ENCODE data around the gene ETV3L. TPM values are rescaled to one million over a fixed set of nuclear protein-coding genes. Genes with fewer than 3 reads are reported as not detected.
"Not testable (repeated sequence)": the region's sequence is repeated elsewhere in the genome, so short reads cannot be mapped to it uniquely, and the experiment has no call there.

The ETV3L gene
- total and polyA plus RNA-seq, 2 donors from 2014 or later, result not detected

GRCh38 chr1:157073944-157074685 lies 25.5 kb downstream of the ETV3L start:
- peaks cover 0 to 2% (median 0%) of the 10 kb centered on the region in 3 donors for H3K4me1 ChIP-seq (ENCODE audit: control insufficient read depth in 2 of 3, insufficient read depth in 2 of 3, low read depth in 1 of 3, low read length in 3 of 3)
- H3K36me3 ChIP-seq (ENCODE audit: control insufficient read depth in 2 of 3, insufficient read depth in 3 of 3, low read length in 3 of 3), result no peaks in the 10 kb centered on the region
- H3K4me3 ChIP-seq (ENCODE audit: low read length in 3 of 3), result no peak overlapping the region
- no peaks in the 10 kb centered on the region for H3K9me3 ChIP-seq (ENCODE audit: control insufficient read depth in 2 of 3, insufficient read depth in 1 of 3, low read length in 3 of 3)
- intact Hi-C loops (cut with DNase I), result no loop called here
- H3K27me3 ChIP-seq (ENCODE audit: control insufficient read depth, insufficient read depth, low read length), result no peaks in the 10 kb centered on the region
- FAIRE-seq (no peak), DNase-seq (peak; percentile 77 to 87 (median 79))
- no peak overlapping the region for H3K9ac ChIP-seq (ENCODE audit: low read length in 3 of 3)
- TF ChIP-seq CTCF (IDR thresholded peaks at IDR 0.05; ENCODE audit: borderline replicate concordance, extremely low read depth, insufficient read depth), result peak; percentile 57
- H3K27ac ChIP-seq (ENCODE audit: low read depth in 2 of 2, low read length in 2 of 2), result no peak overlapping the region

- no peak overlapping the region for H3K27ac ChIP-seq (ENCODE audit: low read depth in 2 of 2, low read length in 2 of 2)
- peaks cover 0 to 2% (median 0%) of the 10 kb centered on the region in 3 donors for H3K4me1 ChIP-seq (ENCODE audit: control insufficient read depth in 2 of 3, insufficient read depth in 2 of 3, low read depth in 1 of 3, low read length in 3 of 3)
- no peaks in the 10 kb centered on the region for H3K27me3 ChIP-seq (ENCODE audit: control insufficient read depth, insufficient read depth, low read length)
- H3K36me3 ChIP-seq (ENCODE audit: control insufficient read depth in 2 of 3, insufficient read depth in 3 of 3, low read length in 3 of 3), result no peaks in the 10 kb centered on the region
- intact Hi-C loops (cut with DNase I), result no loop called here
- no peak overlapping the region for H3K4me3 ChIP-seq (ENCODE audit: low read length in 3 of 3)
- DNase-seq (no peak), FAIRE-seq (no peak)
- H3K9ac ChIP-seq (ENCODE audit: low read length in 3 of 3), result no peak overlapping the region
- H3K9me3 ChIP-seq (ENCODE audit: control insufficient read depth in 2 of 3, insufficient read depth in 1 of 3, low read length in 3 of 3), result no peaks in the 10 kb centered on the region
- TF ChIP-seq CTCF (IDR thresholded peaks at IDR 0.05; ENCODE audit: borderline replicate concordance, extremely low read depth, insufficient read depth), result no peak
These were observed 30.0 kb downstream of the ETV3L start for GRCh38 chr1:157069601-157070000.

- FAIRE-seq; H3K27me3 ChIP-seq (ENCODE audit: control insufficient read depth, insufficient read depth, low read length); DNase-seq; H3K36me3 ChIP-seq (ENCODE audit: control insufficient read depth in 2 of 3, insufficient read depth in 3 of 3, low read length in 3 of 3); H3K27ac ChIP-seq (ENCODE audit: low read depth in 2 of 2, low read length in 2 of 2); H3K4me1 ChIP-seq (ENCODE audit: control insufficient read depth in 2 of 3, insufficient read depth in 2 of 3, low read depth in 1 of 3, low read length in 3 of 3); intact Hi-C loops (cut with DNase I); H3K4me3 ChIP-seq (ENCODE audit: low read length in 3 of 3); H3K9ac ChIP-seq (ENCODE audit: low read length in 3 of 3); H3K9me3 ChIP-seq (ENCODE audit: control insufficient read depth in 2 of 3, insufficient read depth in 1 of 3, low read length in 3 of 3): not testable (repeated sequence)
These were observed 40.4 kb downstream of the ETV3L start for GRCh38 chr1:157059241-157059640.

GRCh38 chr1:157056269-157056668 lies 43.3 kb downstream of the ETV3L start:
- FAIRE-seq (no peak), DNase-seq (no peak)
- Histone ChIP-seq H3K4me3 (ENCODE audit: low read length in 3 of 3) (no peak overlapping the region), H3K9ac (ENCODE audit: low read length in 3 of 3) (no peak overlapping the region), H3K9me3 (ENCODE audit: control insufficient read depth in 2 of 3, insufficient read depth in 1 of 3, low read length in 3 of 3) (peaks cover 0 to 10% (median 0%) of the 10 kb centered on the region in 3 donors), H3K4me1 (ENCODE audit: control insufficient read depth in 2 of 3, insufficient read depth in 2 of 3, low read depth in 1 of 3, low read length in 3 of 3) (no peaks in the 10 kb centered on the region), H3K27me3 (ENCODE audit: control insufficient read depth, insufficient read depth, low read length) (no peaks in the 10 kb centered on the region), H3K27ac (ENCODE audit: low read depth in 2 of 2, low read length in 2 of 2) (no peak overlapping the region), H3K36me3 (ENCODE audit: control insufficient read depth in 2 of 3, insufficient read depth in 3 of 3, low read length in 3 of 3) (no peaks in the 10 kb centered on the region)
- intact Hi-C loops (cut with DNase I), result no loop called here
- TF ChIP-seq CTCF (IDR thresholded peaks at IDR 0.05; ENCODE audit: borderline replicate concordance, extremely low read depth, insufficient read depth), result no peak

- H3K27me3 ChIP-seq (ENCODE audit: control insufficient read depth, insufficient read depth, low read length); H3K27ac ChIP-seq (ENCODE audit: low read depth in 2 of 2, low read length in 2 of 2); H3K9ac ChIP-seq (ENCODE audit: low read length in 3 of 3); DNase-seq; intact Hi-C loops (cut with DNase I); FAIRE-seq; H3K36me3 ChIP-seq (ENCODE audit: control insufficient read depth in 2 of 3, insufficient read depth in 3 of 3, low read length in 3 of 3); H3K4me3 ChIP-seq (ENCODE audit: low read length in 3 of 3); H3K9me3 ChIP-seq (ENCODE audit: control insufficient read depth in 2 of 3, insufficient read depth in 1 of 3, low read length in 3 of 3); H3K4me1 ChIP-seq (ENCODE audit: control insufficient read depth in 2 of 3, insufficient read depth in 2 of 3, low read depth in 1 of 3, low read length in 3 of 3): not testable (repeated sequence)
These were observed 43.9 kb downstream of the ETV3L start for GRCh38 chr1:157055729-157056128.

Data from kidney (tissue), 14 donors.